K562 (cell line): ENCODE results near the gene XIRP1. TPM values are rescaled to one million over a fixed set of nuclear protein-coding genes. Genes with fewer than 3 reads are reported as not detected.
A peak's percentile ranks its signal among the peaks of the same experiment; 100 is the strongest.

ENCODE experiments used
- ATAC-seq: fragments of 200-7000 bp; cut with Tn5 transposase; 3 replicates; pipeline ENCODE4 v1.9.1; 2020; ENCODE audit warnings: moderate library complexity
- BruUV-seq: library from RNA; stranded (reverse); fragments of 400-500 nt; replicated peaks from 2 replicates; lab custom pipeline; 2021; lab: Mats Ljungman, UMichigan
- CTCF ChIA-PET: fragments of 300-600 bp; formaldehyde crosslinking; extraction: SDS; loops from one replicate; lab custom pipeline; 2021; ENCODE audit warnings: low intra/inter-chr PET ratio; lab: Yijun Ruan, JAX
- POLR2A ChIA-PET: fragments of 300-600, 350-650 bp; sonication (Branson Sonifier 250); formaldehyde crosslinking; extraction: SDS; loops from one replicate; lab custom pipeline; 2021; ENCODE audit warnings: antibody characterized with exemption, inconsistent platforms; lab: Yijun Ruan, JAX
- DNase-seq, 4 experiments: peaks; one replicate each; pipeline versions ENCODE4 v3.0.0 to v3.0.0-alpha.2; 2011 to 2018; ENCODE audit warnings: low spot score in 3 of 4, mixed read lengths in 3 of 4; ENCODE audit errors: extremely low read depth in 1 of 4
- FAIRE-seq: peaks from 2 replicates; lab custom pipeline; 2011; peaks lifted over from hg19 to GRCh38; lab: Jason Lieb, UNC
- H2AFZ ChIP-seq: 2 replicates; pipeline ENCODE4 v1.6.0; 2011; ENCODE audit warnings: low read depth, low read length, control low read depth, inconsistent platforms
- H3K27ac ChIP-seq: fragments of 200-600 bp; 3 replicates; pipeline ENCODE4 v1.8.0; 2011; ENCODE audit warnings: low read depth, mild to moderate bottlenecking, control low read depth, inconsistent platforms, low read length, moderate library complexity, mixed read lengths; ENCODE audit errors: extremely low read depth
- H3K27me3 ChIP-seq, 2 experiments: fragments of 300-600 bp in 1 of 2; 2 replicates in 1 of 2; 3 replicates in 1 of 2; pipeline versions ENCODE4 v1.6.0 to v1.8.0; 2011; ENCODE audit warnings: inconsistent platforms in 2 of 2, low read length in 2 of 2, mild to moderate bottlenecking in 1 of 2, mixed read lengths in 1 of 2, moderate library complexity in 1 of 2; ENCODE audit not compliant: control insufficient read depth in 2 of 2, insufficient read depth in 2 of 2
- H3K36me3 ChIP-seq: fragments of 300-600 bp; 3 replicates; pipeline ENCODE4 v1.8.0; 2011; ENCODE audit warnings: mild to moderate bottlenecking, low read length, inconsistent platforms; ENCODE audit not compliant: control insufficient read depth, insufficient read depth
- H3K4me1 ChIP-seq, 2 experiments: fragments of 200-600 bp in 1 of 2; replicated peaks in 1 of 2; 2 replicates in 1 of 2; 3 replicates in 1 of 2; pipeline versions ENCODE4 v1.5.1 to v1.8.0; 2011; ENCODE audit warnings: inconsistent platforms in 2 of 2, low read length in 2 of 2, mild to moderate bottlenecking in 1 of 2, mixed read lengths in 1 of 2, moderate library complexity in 1 of 2; ENCODE audit not compliant: control insufficient read depth in 2 of 2, insufficient read depth in 2 of 2
- H3K4me2 ChIP-seq: 2 replicates; pipeline ENCODE4 v1.6.1; 2011; ENCODE audit warnings: low read length, control low read depth, inconsistent platforms, mixed read lengths; ENCODE audit not compliant: insufficient read depth
- H3K4me3 ChIP-seq: fragments of 200-600 bp; sonication (generic), shearing (Covaris generic); 2 replicates; pipeline ENCODE4 v1.5.1; 2016; ENCODE audit warnings: control low read depth, inconsistent platforms
- H3K79me2 ChIP-seq: fragments of 200-600 bp; 3 replicates; pipeline ENCODE4 v1.8.0; 2011; ENCODE audit warnings: low read length, inconsistent platforms; ENCODE audit not compliant: control insufficient read depth, insufficient read depth
- H3K9ac ChIP-seq, 2 experiments: 2 replicates each; pipeline versions ENCODE4 v1.6.0 to v1.6.1; 2011; ENCODE audit warnings: low read depth in 2 of 2, low read length in 2 of 2, control low read depth in 1 of 2, inconsistent platforms in 1 of 2, mild to moderate bottlenecking in 1 of 2, mixed read lengths in 1 of 2; ENCODE audit not compliant: insufficient read depth in 1 of 2
- H3K9me1 ChIP-seq: one replicate; pipeline ENCODE4 v1.6.0; 2011; ENCODE audit warnings: inconsistent platforms, mild to moderate bottlenecking, low read length, moderate library complexity; ENCODE audit not compliant: control insufficient read depth, insufficient read depth
- H3K9me3 ChIP-seq: replicated peaks from 2 replicates; pipeline ENCODE4 v1.5.1; 2011; ENCODE audit warnings: low read depth, low read length, inconsistent platforms; ENCODE audit not compliant: control insufficient read depth, insufficient read depth
- H4K20me1 ChIP-seq: replicated peaks from 2 replicates; pipeline ENCODE4 v1.6.1; 2011; ENCODE audit warnings: low read length, inconsistent platforms, mixed read lengths; ENCODE audit not compliant: control insufficient read depth, insufficient read depth
- DMBX1 ChIP-seq: fragments of 250-450 bp; sonication (Bioruptor Pico); IDR thresholded peaks from 2 replicates; pipeline ENCODE4 v1.8.0; 2022; ENCODE audit warnings: inconsistent platforms, mild to moderate bottlenecking, moderate library complexity, borderline replicate concordance
- ELF2 ChIP-seq: fragments of 250-450 bp; sonication (Bioruptor Pico); IDR thresholded peaks from 2 replicates; pipeline ENCODE4 v1.5.0; 2021; ENCODE audit warnings: mild to moderate bottlenecking
- HNRNPLL ChIP-seq: fragments of 200-400 bp; formaldehyde crosslinking; IDR thresholded peaks from 2 replicates; pipeline ENCODE4 v1.6.1; 2017; ENCODE audit warnings: low read length, low read depth, mild to moderate bottlenecking; ENCODE audit not compliant: poor library complexity, severe bottlenecking
- NELFE ChIP-seq: IDR thresholded peaks from 2 replicates; pipeline ENCODE4 v1.6.1; 2011; ENCODE audit warnings: mild to moderate bottlenecking; ENCODE audit not compliant: insufficient read depth, insufficient read length
- NR2C2 ChIP-seq, 2 experiments: fragments of 200-800 bp in 1 of 2; sonication (Bioruptor generic) in 1 of 2; sonication (generic) in 1 of 2; formaldehyde crosslinking in 1 of 2; IDR thresholded peaks; 2 replicates each; pipeline versions ENCODE4 v1.6.1 to v1.8.0; 2016 to 2022; ENCODE audit warnings: mild to moderate bottlenecking in 1 of 2, missing compliant biosample characterization in 1 of 2, missing genetic modification characterization in 1 of 2, missing genetic modification reagents in 1 of 2
- PRPF4 ChIP-seq: fragments of 200-400 bp; formaldehyde crosslinking; IDR thresholded peaks from one replicate; pipeline ENCODE4 v1.6.1; 2017; ENCODE audit warnings: low read length, low read depth, mild to moderate bottlenecking; ENCODE audit not compliant: insufficient read depth, poor library complexity, severe bottlenecking
- RCOR1 ChIP-seq, 2 experiments: IDR thresholded peaks; 2 replicates each; pipeline ENCODE4 v1.6.1; 2012; ENCODE audit warnings: low read depth in 2 of 2, low read length in 2 of 2, borderline replicate concordance in 1 of 2, improper control_type of control experiment in 1 of 2
- STAT5A ChIP-seq: IDR thresholded peaks from 2 replicates; pipeline ENCODE4 v1.6.1; 2012; ENCODE audit warnings: low read length, inconsistent platforms, borderline replicate concordance
- ZNF175 ChIP-seq: fragments of 200-800 bp; sonication (Bioruptor generic); IDR thresholded peaks from 2 replicates; pipeline ENCODE4 v1.6.1; 2016; ENCODE audit warnings: low read depth, mild to moderate bottlenecking, missing genetic modification characterization, missing compliant biosample characterization
- ZNF184 ChIP-seq: sonication (generic); formaldehyde crosslinking; IDR thresholded peaks from 2 replicates; pipeline ENCODE4 v1.5.0; 2020; ENCODE audit warnings: missing genetic modification reagents
- ZNF589 ChIP-seq: fragments of 200-800 bp; sonication (Bioruptor generic); IDR thresholded peaks from 2 replicates; pipeline ENCODE4 v1.6.1; 2016; ENCODE audit warnings: low read depth, missing genetic modification characterization, missing compliant biosample characterization
- WGBS: fragments of 100-300 bp; shearing (Covaris generic); methylation state at CpG from one replicate; pipeline ENCODE4 v1.1.6; 2016; ENCODE audit warnings: low coverage, mixed read lengths; ENCODE audit not compliant: insufficient coverage; ENCODE audit errors: missing lambda C conversion rate; 5-methylcytosine and 5-hydroxymethylcytosine counted together
- in situ Hi-C: fragments of 300-500 bp; cut with MboI; formaldehyde crosslinking; loops from 4 replicates; pipeline ENCODE4 v1.15.0; 2018; ENCODE audit warnings: inconsistent platforms, mixed read lengths
- intact Hi-C: fragments of 100-400 bp; cut with micrococcal nuclease; formaldehyde crosslinking; loops from 2 replicates; pipeline ENCODE4 v1.14.2; 2022
- polyA plus RNA-seq, 8 experiments: library from polyadenylated mRNA; depleted of rRNA in 4 of 8; stranded (reverse) in 5 of 8; unstranded in 3 of 8; fragments of >200 nt; fragmentation: Nextera tagmentation in 2 of 8; fragmentation: Illumina TruSeq in 1 of 8; extraction: Ambion mirVana in 2 of 8; extraction: Trizol in 1 of 8; gene quantifications; 2 replicates each; pipeline versions ENCODE4 v1.2.1 to v1.2.3, GENCODE V29; 2011 to 2014; ENCODE audit warnings: inconsistent platforms in 1 of 8, missing spikeins in 1 of 8
- total RNA-seq, 7 experiments: library from RNA; depleted of rRNA in 6 of 7; stranded (reverse); fragments of >200 nt in 6 of 7; fragmentation: Illumina TruSeq in 2 of 7; extraction: Trizol in 2 of 7; gene quantifications; 2 replicates each; pipeline versions ENCODE4 v1.2.1 to v1.2.3, GENCODE V29; 2011 to 2021; ENCODE audit warnings: low replicate concordance in 1 of 7
- TF ChIP-seq, protein P1 (sequence below): fragments of 250-450 bp; sonication (Bioruptor Pico); IDR thresholded peaks from 2 replicates; pipeline ENCODE4 v1.4.0; 2020; ENCODE audit warnings: borderline replicate concordance
- TF ChIP-seq, protein P2 (sequence below): fragments of 250-450 bp; sonication (Bioruptor Pico); IDR thresholded peaks from 2 replicates; pipeline ENCODE4 v1.4.0; 2020

The XIRP1 gene
- total and polyA plus RNA-seq, 9 of the 15 experiments (the other 6 are each of a cell fraction or from before 2014, with no cell fraction given): 0.03 to 0.27 (median 0.08) TPM; not detected in 3

DNA sequence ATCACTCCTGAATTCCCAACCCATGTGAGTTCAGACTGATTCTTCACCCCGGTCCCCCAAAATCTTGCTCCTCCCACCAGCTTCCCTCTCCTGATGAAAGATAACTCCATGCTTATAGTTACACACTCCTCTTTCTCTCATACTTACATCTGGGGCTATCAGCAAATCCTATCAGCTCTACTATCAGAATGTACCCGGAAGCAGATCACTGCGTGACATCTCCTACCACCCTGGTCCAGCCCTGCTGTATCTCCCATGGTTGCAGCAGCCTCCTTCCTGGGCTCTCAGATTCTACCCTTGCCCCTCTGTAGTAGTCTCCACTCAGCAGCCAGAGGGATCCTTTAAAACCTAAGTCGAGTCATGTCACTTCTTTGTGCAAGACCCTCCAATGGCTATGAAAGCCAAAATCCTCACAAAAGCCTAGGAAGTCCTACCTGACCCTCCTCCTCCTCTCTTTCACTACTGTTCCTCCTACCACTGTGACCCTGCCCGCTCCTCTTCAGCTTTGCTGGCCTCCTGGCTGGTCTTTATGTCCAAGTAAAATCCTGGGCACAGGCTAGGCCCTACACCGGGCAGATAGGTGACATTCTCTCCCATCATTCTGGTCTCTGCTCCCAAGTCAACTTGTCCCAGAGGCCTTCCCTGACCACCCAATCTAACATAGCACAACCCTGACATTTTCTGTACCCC lies 16.2 kb downstream of the XIRP1 start:
- FAIRE-seq (no peak), ATAC-seq (no peak), DNase-seq (peak in 1 of 4 experiments; percentile 34)
- peak overlapping the region; percentile 23 to 77; a peak in 2 of 4 replicates for H3K9ac ChIP-seq
- WGBS: 25% methylated on average over 6 of the region's 6 CpGs
- in situ Hi-C loops: no loop called here
- ChIA-PET CTCF (no interaction called here), POLR2A (interaction anchor here (1.0 to 1.3 kb wide), 2 partner anchors 9 to 28 kb away, joined by 3 read pairs; no protein-coding TSS in a partner anchor)
- H3K4me2 ChIP-seq: no peak overlapping the region; the same call in 1 of the 2 replicates
- H3K4me1 ChIP-seq: peaks cover 48 to 54% of the 10 kb centered on the region in 2 experiments
- no peak overlapping the region for H3K4me3 ChIP-seq
- H4K20me1 ChIP-seq: no peaks in the 10 kb centered on the region
- H2AFZ ChIP-seq: peak overlapping the region; percentile 82
- H3K79me2 ChIP-seq: peaks cover 3% of the 10 kb centered on the region; the same call in 2 of the 3 replicates
- no peaks in the 10 kb centered on the region for H3K36me3 ChIP-seq
- intact Hi-C loops: no loop called here
- peak overlapping the region; percentile 72 for H3K27ac ChIP-seq
- H3K27me3 ChIP-seq: no peaks in the 10 kb centered on the region
- BruUV-seq: no TSS peak
- no peaks in the 10 kb centered on the region for H3K9me1 ChIP-seq
- no peaks in the 10 kb centered on the region for H3K9me3 ChIP-seq
- peak; percentile 74 for TF ChIP-seq ELF2 (CRISPR knock-in tag)
- no peak for TF ChIP-seq NR2C2 (CRISPR knock-in tag; IDR thresholded peaks at IDR 0.05)
- TF ChIP-seq NR2C2 (tag; IDR thresholded peaks at IDR 0.05): peak; percentile 89
- TF ChIP-seq PRPF4: no peak
- peak in 1 of 2 experiments; percentile 35; a peak in 1 of 4 replicates for TF ChIP-seq RCOR1 (IDR thresholded peaks at IDR 0.05; ENCODE audit: borderline replicate concordance in 1 of 2, low read depth in 2 of 2, low read length in 2 of 2)
- TF ChIP-seq ZNF175 (CRISPR knock-in tag): peak; percentile 18; the same call in 1 of the 2 replicates
- TF ChIP-seq STAT5A: no peak
- TF ChIP-seq HNRNPLL: no peak
- TF ChIP-seq DMBX1 (CRISPR knock-in tag): peak; percentile 43; the same call in 1 of the 2 replicates
- TF ChIP-seq NELFE: no peak
- TF ChIP-seq ZNF184 (CRISPR knock-in tag): no peak
- TF ChIP-seq, protein P1, sequence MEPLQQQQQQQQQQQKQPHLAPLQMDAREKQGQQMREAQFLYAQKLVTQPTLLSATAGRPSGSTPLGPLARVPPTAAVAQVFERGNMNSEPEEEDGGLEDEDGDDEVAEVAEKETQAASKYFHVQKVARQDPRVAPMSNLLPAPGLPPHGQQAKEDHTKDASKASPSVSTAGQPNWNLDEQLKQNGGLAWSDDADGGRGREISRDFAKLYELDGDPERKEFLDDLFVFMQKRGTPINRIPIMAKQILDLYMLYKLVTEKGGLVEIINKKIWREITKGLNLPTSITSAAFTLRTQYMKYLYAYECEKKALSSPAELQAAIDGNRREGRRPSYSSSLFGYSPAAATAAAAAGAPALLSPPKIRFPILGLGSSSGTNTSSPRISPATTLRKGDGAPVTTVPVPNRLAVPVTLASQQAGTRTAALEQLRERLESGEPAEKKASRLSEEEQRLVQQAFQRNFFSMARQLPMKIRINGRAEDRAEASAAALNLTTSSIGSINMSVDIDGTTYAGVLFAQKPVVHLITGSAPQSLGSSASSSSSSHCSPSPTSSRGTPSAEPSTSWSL (CRISPR knock-in tag): no peak
- peak; percentile 30; the same call in 1 of the 2 replicates for TF ChIP-seq ZNF589 (CRISPR knock-in tag)
- TF ChIP-seq, protein P2, sequence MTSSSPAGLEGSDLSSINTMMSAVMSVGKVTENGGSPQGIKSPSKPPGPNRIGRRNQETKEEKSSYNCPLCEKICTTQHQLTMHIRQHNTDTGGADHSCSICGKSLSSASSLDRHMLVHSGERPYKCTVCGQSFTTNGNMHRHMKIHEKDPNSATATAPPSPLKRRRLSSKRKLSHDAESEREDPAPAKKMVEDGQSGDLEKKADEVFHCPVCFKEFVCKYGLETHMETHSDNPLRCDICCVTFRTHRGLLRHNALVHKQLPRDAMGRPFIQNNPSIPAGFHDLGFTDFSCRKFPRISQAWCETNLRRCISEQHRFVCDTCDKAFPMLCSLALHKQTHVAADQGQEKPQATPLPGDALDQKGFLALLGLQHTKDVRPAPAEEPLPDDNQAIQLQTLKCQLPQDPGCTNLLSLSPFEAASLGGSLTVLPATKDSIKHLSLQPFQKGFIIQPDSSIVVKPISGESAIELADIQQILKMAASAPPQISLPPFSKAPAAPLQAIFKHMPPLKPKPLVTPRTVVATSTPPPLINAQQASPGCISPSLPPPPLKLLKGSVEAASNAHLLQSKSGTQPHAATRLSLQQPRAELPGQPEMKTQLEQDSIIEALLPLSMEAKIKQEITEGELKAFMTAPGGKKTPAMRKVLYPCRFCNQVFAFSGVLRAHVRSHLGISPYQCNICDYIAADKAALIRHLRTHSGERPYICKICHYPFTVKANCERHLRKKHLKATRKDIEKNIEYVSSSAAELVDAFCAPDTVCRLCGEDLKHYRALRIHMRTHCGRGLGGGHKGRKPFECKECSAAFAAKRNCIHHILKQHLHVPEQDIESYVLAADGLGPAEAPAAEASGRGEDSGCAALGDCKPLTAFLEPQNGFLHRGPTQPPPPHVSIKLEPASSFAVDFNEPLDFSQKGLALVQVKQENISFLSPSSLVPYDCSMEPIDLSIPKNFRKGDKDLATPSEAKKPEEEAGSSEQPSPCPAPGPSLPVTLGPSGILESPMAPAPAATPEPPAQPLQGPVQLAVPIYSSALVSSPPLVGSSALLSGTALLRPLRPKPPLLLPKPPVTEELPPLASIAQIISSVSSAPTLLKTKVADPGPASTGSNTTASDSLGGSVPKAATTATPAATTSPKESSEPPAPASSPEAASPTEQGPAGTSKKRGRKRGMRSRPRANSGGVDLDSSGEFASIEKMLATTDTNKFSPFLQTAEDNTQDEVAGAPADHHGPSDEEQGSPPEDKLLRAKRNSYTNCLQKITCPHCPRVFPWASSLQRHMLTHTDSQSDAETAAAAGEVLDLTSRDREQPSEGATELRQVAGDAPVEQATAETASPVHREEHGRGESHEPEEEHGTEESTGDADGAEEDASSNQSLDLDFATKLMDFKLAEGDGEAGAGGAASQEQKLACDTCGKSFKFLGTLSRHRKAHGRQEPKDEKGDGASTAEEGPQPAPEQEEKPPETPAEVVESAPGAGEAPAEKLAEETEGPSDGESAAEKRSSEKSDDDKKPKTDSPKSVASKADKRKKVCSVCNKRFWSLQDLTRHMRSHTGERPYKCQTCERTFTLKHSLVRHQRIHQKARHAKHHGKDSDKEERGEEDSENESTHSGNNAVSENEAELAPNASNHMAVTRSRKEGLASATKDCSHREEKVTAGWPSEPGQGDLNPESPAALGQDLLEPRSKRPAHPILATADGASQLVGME (CRISPR knock-in tag): 0 out of 2 replicates have a peak, but pooled peaks have one; percentile 73
